Skin epidermis (tissue), 12 donors: ENCODE measurements around the gene YIF1B.
"Not testable (repeated sequence)": the region's sequence is repeated elsewhere in the genome, so short reads cannot be mapped to it uniquely, and the experiment has no call there.

Experiments
- H3K27ac ChIP-seq, 21 experiments: fragments of 200-600 bp; sonication (generic) in 11 of 21; one replicate each; pipeline ENCODE4 v1.5.0; 2020; ENCODE audit warnings: mild to moderate bottlenecking in 3 of 21, inconsistent platforms in 2 of 21, moderate library complexity in 2 of 21
- H3K4me3 ChIP-seq, 7 experiments: fragments of 200-600 bp; sonication (generic) in 2 of 7; one replicate each; pipeline ENCODE4 v1.5.0; 2020; ENCODE audit warnings: inconsistent platforms in 2 of 7, mild to moderate bottlenecking in 2 of 7, moderate library complexity in 1 of 7

The YIF1B gene

DNA sequence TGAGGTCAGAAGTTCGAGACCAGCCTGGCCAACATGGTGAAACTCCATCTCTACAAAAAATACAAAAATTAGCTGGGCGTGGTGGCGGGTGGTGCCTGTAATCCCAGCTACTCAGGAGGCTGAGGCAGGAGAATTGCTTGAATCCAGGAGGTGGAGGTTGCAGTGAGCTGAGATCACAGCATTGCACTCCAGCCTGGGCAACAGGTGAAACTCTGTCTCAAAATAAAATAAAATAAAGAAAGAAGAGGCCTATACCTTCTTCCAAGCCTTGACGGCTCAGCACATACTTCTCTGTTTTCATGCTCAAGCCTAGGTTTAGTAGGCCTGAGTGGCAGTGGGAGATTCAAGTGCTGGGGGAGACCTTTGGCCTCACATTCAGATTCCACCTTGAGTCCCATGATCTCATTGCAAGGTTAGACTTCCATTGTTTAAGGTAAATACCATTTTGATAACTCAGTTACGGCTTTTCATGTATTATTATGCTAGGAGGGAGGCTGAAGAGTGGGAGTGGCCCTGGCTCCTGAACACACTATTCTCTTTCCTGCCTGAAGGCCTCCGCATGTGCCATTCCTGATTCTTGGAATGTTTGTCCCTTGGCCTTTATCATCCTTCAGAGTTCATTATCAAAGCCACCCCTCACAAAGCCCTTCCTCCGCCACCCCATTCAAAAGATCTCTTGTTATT, 53.0 kb downstream of the YIF1B start:
- no peak overlapping the region for H3K4me3 ChIP-seq
- H3K27ac ChIP-seq = peak overlapping the region in 1 of 21 experiments; percentile 38

DNA sequence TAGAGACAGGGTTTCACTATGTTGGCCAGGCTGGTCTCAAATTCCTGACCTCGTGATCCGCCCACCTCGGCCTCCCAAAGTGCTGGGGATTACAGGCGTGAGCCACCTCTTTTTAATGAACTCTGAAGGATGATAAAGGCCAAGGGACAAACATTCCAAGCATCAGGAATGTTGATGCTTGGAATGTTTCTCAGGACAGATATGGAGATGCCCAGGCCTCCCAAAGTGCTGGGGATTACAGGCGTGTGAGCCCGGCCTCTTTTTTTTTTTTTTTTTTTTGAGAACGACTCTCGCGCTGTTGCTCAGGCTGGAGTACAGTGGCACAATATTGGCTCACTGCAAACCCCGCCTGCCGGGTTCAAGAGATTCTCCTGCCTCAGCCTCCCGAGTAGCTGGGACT, 53.8 kb downstream of the YIF1B start:
- not testable (repeated sequence) for H3K4me3 ChIP-seq, H3K27ac ChIP-seq

DNA sequence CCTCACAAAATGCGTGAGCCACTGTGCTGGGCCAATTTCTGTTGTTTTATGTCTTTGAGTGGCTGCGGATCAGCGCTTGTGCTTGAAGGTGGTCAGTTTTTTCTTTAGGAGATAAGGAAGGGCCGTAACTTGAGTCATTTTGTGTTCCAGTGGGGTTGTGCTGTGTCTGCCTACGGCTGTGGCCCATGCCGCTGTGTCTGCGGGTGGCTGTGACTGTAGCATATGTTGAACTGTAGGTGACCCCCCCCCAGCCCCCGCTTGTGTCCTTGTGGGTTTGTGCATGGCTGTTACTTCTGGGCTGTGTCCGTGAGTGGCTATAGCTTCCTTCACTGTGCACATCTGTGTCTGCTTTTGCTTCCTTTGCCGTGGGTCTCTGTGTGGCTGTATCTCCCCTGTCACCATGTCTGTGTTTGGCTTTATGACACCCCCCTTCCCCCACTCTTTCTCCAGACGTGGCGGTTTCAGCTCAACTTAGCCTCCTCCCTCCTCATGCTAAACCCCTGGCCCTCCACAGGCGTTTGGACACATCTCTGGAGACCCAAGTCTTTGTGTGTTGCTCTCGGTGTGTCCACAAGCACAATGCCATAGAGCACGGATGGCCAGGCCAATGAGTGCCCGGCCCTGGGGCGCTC, 60.2 kb downstream of the YIF1B start:
- Histone ChIP-seq H3K27ac (peak overlapping the region in 2 of 21 experiments; percentile 25 to 48), H3K4me3 (peak overlapping the region in 6 of 7 experiments; percentile 18 to 29 (median 22))

DNA sequence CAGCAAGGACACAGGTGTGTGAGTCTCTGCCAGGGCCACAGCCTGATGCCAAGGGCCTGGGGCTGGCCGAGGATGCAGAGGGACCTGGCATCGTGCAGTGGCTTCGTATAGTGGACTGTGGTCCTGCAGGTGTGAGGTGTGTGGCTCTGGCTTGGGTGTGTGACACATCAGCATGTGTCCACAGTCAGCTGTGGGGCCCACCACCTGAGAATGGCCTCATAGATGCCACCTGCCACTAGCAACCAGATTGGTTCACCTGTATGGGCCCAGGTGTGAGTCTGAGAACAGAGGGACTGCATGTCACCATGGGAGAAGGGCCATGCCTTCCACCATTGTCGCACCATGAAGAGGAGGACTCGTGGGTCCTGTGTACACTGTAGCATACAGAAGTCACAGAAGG, 62.0 kb downstream of the YIF1B start:
- H3K4me3 ChIP-seq = no peak overlapping the region

More for the DNA sequence above, 62.0 kb downstream of the YIF1B start:
- peak overlapping the region in 11 of 21 experiments; percentile 11 to 80 (median 69) for H3K27ac ChIP-seq
